Uterus (tissue), 4 donors: ENCODE results near the gene AP1M2. TPM values are rescaled to one million over a fixed set of nuclear protein-coding genes. Genes with fewer than 3 reads are reported as not detected.
"Not testable (repeated sequence)": the region's sequence is repeated elsewhere in the genome, so short reads cannot be mapped to it uniquely, and the experiment has no call there.

ENCODE experiments used
- DNase-seq, 2 donors: peaks; one replicate each; pipeline ENCODE4 v3.0.0-alpha.2; 2019 to 2020
- H3K27ac ChIP-seq, 2 donors: fragments of 200-600 bp; sonication (generic); 1 replicate in 1 of 2; 2 replicates in 1 of 2; pipeline ENCODE4 v1.5.1; 2016 to 2018
- H3K27me3 ChIP-seq, 2 donors: fragments of 200-600 bp; sonication (generic); one replicate each; pipeline ENCODE4 v1.5.1; 2018 to 2019; ENCODE audit warnings: control low read depth in 1 of 2
- H3K36me3 ChIP-seq, 2 donors: fragments of 200-600 bp; sonication (generic); one replicate each; pipeline ENCODE4 v1.5.1; 2019; ENCODE audit warnings: control low read depth in 1 of 2
- H3K4me1 ChIP-seq, 2 donors: fragments of 200-600 bp; sonication (generic); one replicate each; pipeline ENCODE4 v1.5.1; 2018 to 2019; ENCODE audit warnings: control low read depth in 1 of 2
- H3K4me3 ChIP-seq, 2 donors: fragments of 200-600 bp; sonication (generic); 1 replicate in 1 of 2; 2 replicates in 1 of 2; pipeline ENCODE4 v1.5.1; 2018 to 2019; ENCODE audit warnings: mild to moderate bottlenecking in 1 of 2
- H3K9me3 ChIP-seq, 2 donors: fragments of 200-600 bp; sonication (generic); one replicate each; pipeline ENCODE4 v1.5.1; 2019; ENCODE audit warnings: control low read depth in 1 of 2
- POLR2A ChIP-seq, 2 donors: fragments of 450-650 bp; IDR thresholded peaks; one replicate each; pipeline ENCODE4 v1.6.1; 2016; ENCODE audit warnings: antibody characterized with exemption in 2 of 2, mild to moderate bottlenecking in 1 of 2, moderate library complexity in 1 of 2
- intact Hi-C: fragments of 100-400 bp; cut with DNase I; formaldehyde crosslinking; loops from one replicate; pipeline ENCODE4 v1.15.1; 2023; ENCODE audit warnings: low total_unique reads
- total RNA-seq, 4 donors: library from RNA; depleted of rRNA in 3 of 4; stranded (reverse); fragments of >200 nt in 3 of 4; gene quantifications; one replicate each; pipeline versions ENCODE4 v1.1.0 to v1.2.4, GENCODE V29; 2014 to 2023
- TF ChIP-seq, protein P1 (sequence below), 4 experiments: fragments of 200-600 bp in 2 of 4; fragments of 450-650 bp in 2 of 4; sonication (generic) in 2 of 4; IDR thresholded peaks; one replicate each; pipeline ENCODE4 v1.5.1; 2016 to 2019; ENCODE audit warnings: antibody characterized with exemption in 4 of 4, mild to moderate bottlenecking in 2 of 4, moderate library complexity in 1 of 4
- donor health status: DM: yes; HTN: yes; CAD: no.

The AP1M2 gene
- total RNA-seq, 4 donors from 2014 or later = 14.9 to 16.7 TPM; not detected in 2

DNA sequence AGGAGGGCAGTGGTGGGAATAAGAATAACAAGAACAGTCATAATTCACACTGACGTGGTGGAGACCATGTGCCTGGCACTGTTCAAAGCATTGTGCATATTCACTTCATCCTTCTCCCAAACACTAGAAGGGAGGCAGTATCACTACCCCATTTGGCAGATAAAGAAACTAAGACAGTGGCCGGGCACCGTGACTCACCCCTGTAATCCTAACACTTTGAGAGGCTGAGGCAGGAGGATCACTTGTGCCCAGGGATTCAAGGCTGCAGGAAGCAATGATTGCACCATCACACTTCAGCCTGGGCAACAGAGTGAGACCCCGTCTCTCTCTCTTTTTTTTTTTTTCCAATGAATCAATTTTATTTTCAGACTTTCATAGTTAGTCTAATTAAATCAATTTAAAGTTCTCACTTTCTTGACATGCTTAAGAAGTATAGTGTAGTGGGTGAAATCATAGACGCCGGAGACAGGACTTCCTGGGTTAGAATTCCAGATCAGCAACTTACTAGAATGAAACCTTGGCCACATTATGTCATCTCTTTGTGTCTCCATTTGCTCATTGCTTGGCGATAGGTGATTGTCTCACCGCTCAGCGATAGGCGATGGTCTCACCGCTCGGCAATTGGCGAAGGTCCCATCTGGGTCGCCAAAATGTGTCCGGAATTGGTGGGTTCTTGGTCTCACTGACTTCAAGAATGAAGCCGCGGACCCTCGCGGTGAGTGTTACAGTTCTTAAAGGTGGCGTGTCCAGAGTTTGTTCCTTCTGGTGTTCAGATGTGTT is 48.7 kb downstream of the AP1M2 start:
- Histone ChIP-seq H3K4me3 (no peak overlapping the region), H3K4me1 (no peaks in the 10 kb centered on the region), H3K9me3 (no peaks in the 10 kb centered on the region), H3K27me3 (no peaks in the 10 kb centered on the region), H3K36me3 (no peaks in the 10 kb centered on the region), H3K27ac (no peak overlapping the region)
- no peak for TF ChIP-seq POLR2A (IDR thresholded peaks at IDR 0.05)
- TF ChIP-seq, protein P1, sequence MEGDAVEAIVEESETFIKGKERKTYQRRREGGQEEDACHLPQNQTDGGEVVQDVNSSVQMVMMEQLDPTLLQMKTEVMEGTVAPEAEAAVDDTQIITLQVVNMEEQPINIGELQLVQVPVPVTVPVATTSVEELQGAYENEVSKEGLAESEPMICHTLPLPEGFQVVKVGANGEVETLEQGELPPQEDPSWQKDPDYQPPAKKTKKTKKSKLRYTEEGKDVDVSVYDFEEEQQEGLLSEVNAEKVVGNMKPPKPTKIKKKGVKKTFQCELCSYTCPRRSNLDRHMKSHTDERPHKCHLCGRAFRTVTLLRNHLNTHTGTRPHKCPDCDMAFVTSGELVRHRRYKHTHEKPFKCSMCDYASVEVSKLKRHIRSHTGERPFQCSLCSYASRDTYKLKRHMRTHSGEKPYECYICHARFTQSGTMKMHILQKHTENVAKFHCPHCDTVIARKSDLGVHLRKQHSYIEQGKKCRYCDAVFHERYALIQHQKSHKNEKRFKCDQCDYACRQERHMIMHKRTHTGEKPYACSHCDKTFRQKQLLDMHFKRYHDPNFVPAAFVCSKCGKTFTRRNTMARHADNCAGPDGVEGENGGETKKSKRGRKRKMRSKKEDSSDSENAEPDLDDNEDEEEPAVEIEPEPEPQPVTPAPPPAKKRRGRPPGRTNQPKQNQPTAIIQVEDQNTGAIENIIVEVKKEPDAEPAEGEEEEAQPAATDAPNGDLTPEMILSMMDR (IDR thresholded peaks at IDR 0.05) = no peak
- DNase-seq = no peak
- intact Hi-C loops = no loop called here

DNA sequence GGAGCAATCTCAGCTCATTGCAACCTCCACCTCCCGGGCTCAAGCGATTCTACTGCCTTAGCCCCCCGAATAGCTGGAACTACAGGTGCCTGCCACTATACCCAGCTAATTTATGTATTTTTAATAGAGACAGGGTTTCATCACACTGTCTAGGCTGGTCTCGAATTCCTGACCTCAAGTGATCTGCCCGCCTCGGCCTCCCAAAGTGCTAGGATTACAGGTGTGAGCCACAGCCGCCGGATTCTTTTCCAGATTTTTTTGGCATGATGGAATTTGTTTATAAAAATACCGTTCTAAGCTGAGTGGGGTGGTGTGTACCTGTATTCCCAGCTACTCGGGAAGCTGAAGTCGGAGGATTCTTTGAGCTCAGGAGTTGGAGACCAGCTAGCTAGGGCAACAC is 49.4 kb downstream of the AP1M2 start:
- Histone ChIP-seq H3K4me1 (no peaks in the 10 kb centered on the region), H3K4me3 (no peak overlapping the region), H3K27ac (no peak overlapping the region), H3K9me3 (no peaks in the 10 kb centered on the region), H3K27me3 (no peaks in the 10 kb centered on the region), H3K36me3 (no peaks in the 10 kb centered on the region)
- no peak for TF ChIP-seq POLR2A (IDR thresholded peaks at IDR 0.05)
- TF ChIP-seq, protein P1 (IDR thresholded peaks at IDR 0.05) = no peak
- no peak for DNase-seq
- intact Hi-C loops = no loop called here

DNA sequence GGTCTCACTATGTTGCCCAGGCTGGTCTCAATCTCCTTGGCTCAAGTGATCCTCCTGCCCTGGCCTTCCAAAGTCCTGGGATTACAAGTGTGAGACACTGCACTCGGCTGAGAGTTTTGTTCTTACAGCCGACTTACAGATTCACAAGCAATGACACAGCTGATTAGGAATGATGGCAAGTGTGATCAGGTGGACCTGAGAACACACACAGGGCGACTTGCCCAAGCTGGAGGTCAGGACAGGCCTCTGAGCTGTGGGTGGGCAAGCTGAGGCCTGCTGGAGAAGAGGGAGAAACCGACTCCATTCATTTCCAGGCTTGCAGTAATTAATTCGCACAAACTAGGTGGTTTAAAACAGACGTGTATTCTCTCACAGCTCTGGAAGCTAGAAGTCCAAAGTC is 51.5 kb downstream of the AP1M2 start:
- intact Hi-C loops = no loop called here
- no peaks in the 10 kb centered on the region for H3K9me3 ChIP-seq
- H3K36me3 ChIP-seq = no peaks in the 10 kb centered on the region
- TF ChIP-seq, protein P1 (IDR thresholded peaks at IDR 0.05) = no peak
- no peak for TF ChIP-seq POLR2A (IDR thresholded peaks at IDR 0.05)
- no peak overlapping the region for H3K27ac ChIP-seq
- H3K27me3 ChIP-seq = no peaks in the 10 kb centered on the region
- no peak overlapping the region for H3K4me3 ChIP-seq
- no peak for DNase-seq
- H3K4me1 ChIP-seq = no peaks in the 10 kb centered on the region

DNA sequence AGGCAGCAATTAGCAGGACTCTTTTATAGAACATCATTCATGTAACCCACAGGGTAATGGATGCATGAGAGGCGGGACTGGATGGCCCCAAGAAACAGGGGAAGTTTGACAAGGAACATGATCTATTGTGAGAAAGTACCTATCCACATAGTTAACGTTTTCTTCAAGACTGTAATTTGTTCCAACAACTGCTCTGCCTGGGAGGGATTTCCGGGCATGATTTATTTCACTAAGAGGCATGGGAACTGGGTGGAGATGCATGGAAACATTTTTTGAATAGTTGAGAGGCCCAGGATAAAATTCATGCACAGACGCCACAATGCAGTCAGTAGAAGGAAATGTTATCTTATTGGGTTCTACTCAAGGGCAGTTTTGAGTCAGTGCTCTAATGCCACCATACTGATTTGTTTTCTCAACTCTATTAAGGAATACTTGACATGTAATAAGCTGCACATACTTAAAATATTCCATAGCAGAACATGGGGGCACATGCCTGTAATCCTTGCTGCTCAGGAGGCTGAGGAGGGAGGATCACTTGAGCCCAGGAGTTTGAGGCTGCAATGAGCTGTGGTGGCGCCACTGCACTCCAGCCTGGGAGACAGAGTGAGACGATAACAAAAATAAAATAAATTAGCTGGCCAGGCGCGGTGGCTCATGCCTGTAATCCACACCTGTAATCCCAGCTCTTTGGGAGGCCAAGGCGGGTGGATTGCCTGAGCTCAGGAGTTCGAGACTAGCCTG is 53.3 kb downstream of the AP1M2 start:
- TF ChIP-seq, protein P1 (IDR thresholded peaks at IDR 0.05) = no peak
- no peak for TF ChIP-seq POLR2A (IDR thresholded peaks at IDR 0.05)
- H3K9me3 ChIP-seq = no peaks in the 10 kb centered on the region
- DNase-seq = no peak
- no peaks in the 10 kb centered on the region for H3K4me1 ChIP-seq
- H3K27ac ChIP-seq = no peak overlapping the region
- H3K36me3 ChIP-seq = no peaks in the 10 kb centered on the region
- H3K27me3 ChIP-seq = no peaks in the 10 kb centered on the region
- intact Hi-C loops = no loop called here
- no peak overlapping the region for H3K4me3 ChIP-seq

DNA sequence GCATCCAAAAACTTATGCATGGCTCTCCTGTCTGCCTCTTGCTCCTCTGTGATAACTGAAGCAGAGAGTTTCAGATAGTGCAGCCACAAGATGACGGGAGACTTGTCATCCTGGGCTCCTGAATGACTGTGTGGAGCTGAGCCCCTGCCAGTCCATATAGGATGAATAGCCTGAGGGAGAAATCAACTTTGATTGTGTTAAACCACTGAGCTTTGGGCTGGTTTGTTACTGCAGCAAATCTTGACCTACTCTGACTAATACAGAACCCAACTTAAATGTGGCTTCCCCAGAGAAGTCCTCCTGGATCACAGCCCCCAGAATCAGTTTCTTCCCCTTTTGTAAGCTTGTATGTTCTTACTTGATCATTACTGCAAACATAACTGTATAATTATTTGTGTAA is 54.7 kb downstream of the AP1M2 start:
- Histone ChIP-seq H3K27me3 (no peaks in the 10 kb centered on the region), H3K4me1 (no peaks in the 10 kb centered on the region), H3K27ac (no peak overlapping the region), H3K36me3 (no peaks in the 10 kb centered on the region), H3K4me3 (no peak overlapping the region), H3K9me3 (no peaks in the 10 kb centered on the region)
- TF ChIP-seq, protein P1 (IDR thresholded peaks at IDR 0.05) = no peak
- no peak for TF ChIP-seq POLR2A (IDR thresholded peaks at IDR 0.05)
- intact Hi-C loops = no loop called here
- no peak for DNase-seq

DNA sequence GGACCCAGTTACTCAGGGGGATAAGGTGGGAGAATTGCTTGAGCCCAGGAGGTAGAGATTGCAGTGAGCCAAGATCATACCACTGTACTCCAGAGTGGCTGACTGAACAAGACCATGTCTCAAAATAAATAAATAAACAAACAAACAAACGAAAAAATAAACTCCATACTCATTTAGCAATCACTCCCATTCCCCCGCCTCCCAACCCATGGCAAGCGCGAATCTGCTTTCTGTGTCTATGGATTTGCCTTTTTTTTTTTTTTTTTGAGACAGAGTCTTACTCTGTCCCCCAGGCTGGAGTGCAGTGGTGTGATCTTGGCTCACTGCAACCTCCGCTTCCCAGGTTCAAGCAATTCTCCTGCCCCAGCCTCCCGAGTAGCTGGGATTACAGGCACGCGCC is 60.2 kb downstream of the AP1M2 start:
- H3K27me3 ChIP-seq, H3K36me3 ChIP-seq, H3K27ac ChIP-seq, intact Hi-C loops, H3K4me3 ChIP-seq, DNase-seq, H3K4me1 ChIP-seq, H3K9me3 ChIP-seq: not testable (repeated sequence)
